PC-3 (cell line): ENCODE measurements around the gene COL25A1.

Source experiments
- CTCF ChIP-seq: fragments of 300-600 bp; sonication (generic); conservative IDR thresholded peaks from 2 replicates; pipeline ENCODE4 v1.5.1; 2017; ENCODE audit warnings: antibody characterized with exemption, low read depth, mild to moderate bottlenecking, low read length
- EZH2 ChIP-seq: fragments of 300-600 bp; sonication (generic); IDR thresholded peaks from one replicate; pipeline ENCODE4 v1.6.1; 2017; ENCODE audit warnings: antibody characterized with exemption, mild to moderate bottlenecking, low read length; ENCODE audit not compliant: unreplicated experiment
- EZH2phosphoT487 ChIP-seq: fragments of 300-600 bp; sonication (generic); IDR thresholded peaks from 2 replicates; pipeline ENCODE4 v1.6.1; 2018; ENCODE audit warnings: mild to moderate bottlenecking, antibody characterized with exemption, low read length, borderline replicate concordance

- no peak for TF ChIP-seq CTCF
- TF ChIP-seq EZH2phosphoT487 = no peak
- no peak for TF ChIP-seq EZH2
Measured at GRCh38 chr4:108902769-108903168, 399.7 kb downstream of the COL25A1 start.
